Ovary (tissue), 9 donors: ENCODE results near the gene NTRK2. TPM values are rescaled to one million over a fixed set of nuclear protein-coding genes. Genes with fewer than 3 reads are reported as not detected.

ENCODE experiments used
- DNase-seq, 5 donors: peaks; one replicate each; pipeline ENCODE4 v3.0.0-alpha.2; 2019 to 2020
- H3K27ac ChIP-seq, 2 donors: fragments of 200-600 bp; one replicate each; pipeline versions ENCODE4 v1.5.1 to v1.8.0; 2019 to 2022
- H3K27me3 ChIP-seq: fragments of 200-600 bp; one replicate; pipeline ENCODE4 v1.8.0; 2022
- H3K36me3 ChIP-seq: fragments of 200-600 bp; sonication (generic); one replicate; pipeline ENCODE4 v1.5.1; 2019
- H3K4me1 ChIP-seq: one replicate; pipeline ENCODE4 v1.8.1; 2013; ENCODE audit warnings: mild to moderate bottlenecking, moderate library complexity; ENCODE audit not compliant: insufficient read depth
- H3K4me3 ChIP-seq: fragments of 200-600 bp; sonication (generic); one replicate; pipeline ENCODE4 v1.5.1; 2017
- H3K9me3 ChIP-seq, 2 donors: fragments of 200-600 bp in 1 of 2; sonication (generic) in 1 of 2; one replicate each; pipeline versions ENCODE4 v1.5.1 to v1.8.1; 2013 to 2019; ENCODE audit warnings: mild to moderate bottlenecking in 1 of 2, moderate library complexity in 1 of 2
- EP300 ChIP-seq: sonication (generic); formaldehyde crosslinking; IDR thresholded peaks from one replicate; pipeline ENCODE4 v1.6.1; 2017; ENCODE audit warnings: antibody characterized with exemption
- POLR2A ChIP-seq: fragments of 450-650 bp; IDR thresholded peaks from one replicate; pipeline ENCODE4 v1.6.1; 2017; ENCODE audit warnings: antibody characterized with exemption, mild to moderate bottlenecking, moderate library complexity
- WGBS, 3 donors: extraction: QIAGEN DNeasy Blood & Tissue Kit in 1 of 3; methylation state at CpG; one replicate each; pipeline versions ENCODE4 v1.1.5 to v1.1.7; 2013 to 2017; 5-methylcytosine and 5-hydroxymethylcytosine counted together
- intact Hi-C, 4 donors: fragments of 100-400 bp; cut with DNase I; formaldehyde crosslinking; loops; one replicate each; pipeline versions ENCODE4 v1.11.0 to v1.15.1; 2022 to 2023
- polyA plus RNA-seq, 2 donors: library from polyadenylated mRNA; stranded (reverse); fragments of 200-250 nt in 1 of 2; fragments of 350-450 nt in 1 of 2; fragmentation: Illumina TruSeq in 1 of 2; extraction: RNeasy Lipid Tissue Mini Kit (QIAGEN cat#74804) in 1 of 2; gene quantifications; one replicate each; pipeline ENCODE4 v1.2.3, GENCODE V29; 2013 to 2014
- total RNA-seq, 7 donors: library from RNA; depleted of rRNA in 2 of 7; stranded (reverse); fragments of >200 nt in 2 of 7; fragmentation: NEBNext Ultra II Directional in 3 of 7; extraction: Animal tissue kit (Norgen Biotek cat#: 25700) in 3 of 7; gene quantifications; one replicate each; pipeline versions ENCODE4 v1.1.0 to v1.2.4, GENCODE V29; 2016 to 2023
- TF ChIP-seq, protein P1 (sequence below), 3 donors: fragments of 450-650 bp in 2 of 3; fragments of 200-600 bp in 1 of 3; IDR thresholded peaks; one replicate each; pipeline versions ENCODE4 v1.5.1 to v1.8.0; 2016 to 2022; ENCODE audit warnings: antibody characterized with exemption in 3 of 3, mild to moderate bottlenecking in 1 of 3
- donor health status: DM: no; HTN: no; CAD: no; lungs with moderate emphysema.
- donor health status: DM: no; HTN: no; CAD: no.
- donor health status: Bipolar disorder and iron deficiency.
- donor health status: DM: yes; HTN: yes; CAD: no.
- donor health status: DM: no; HTN: no; CAD: no.
- donor health status: DM: yes; HTN: yes; CAD: no.

NTRK2 gene
- total and polyA plus RNA-seq, 9 donors: 6.4 to 31.1 (median 10.8) TPM

DNA sequence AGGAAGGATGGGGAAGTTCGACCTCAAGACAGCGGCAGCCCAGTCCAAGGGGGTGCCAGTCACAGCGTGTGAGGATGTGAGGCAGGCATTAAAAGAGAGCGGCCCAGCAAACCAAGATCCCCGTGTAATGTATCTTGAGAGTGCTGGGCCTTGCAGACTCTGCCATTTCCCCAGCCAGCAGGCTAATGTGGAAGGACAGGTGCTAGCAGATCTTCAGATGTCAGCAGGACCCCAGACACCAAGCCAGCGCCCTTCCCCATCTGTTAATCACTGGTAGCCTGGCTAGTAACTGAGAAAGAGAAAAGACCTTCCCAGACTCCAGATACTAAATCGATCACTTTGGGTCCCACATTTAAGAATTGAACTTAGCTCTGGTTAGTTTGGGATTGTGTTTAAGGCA is 62.2 kb downstream of the NTRK2 start:
- TF ChIP-seq POLR2A: no peak
- TF ChIP-seq, protein P1, sequence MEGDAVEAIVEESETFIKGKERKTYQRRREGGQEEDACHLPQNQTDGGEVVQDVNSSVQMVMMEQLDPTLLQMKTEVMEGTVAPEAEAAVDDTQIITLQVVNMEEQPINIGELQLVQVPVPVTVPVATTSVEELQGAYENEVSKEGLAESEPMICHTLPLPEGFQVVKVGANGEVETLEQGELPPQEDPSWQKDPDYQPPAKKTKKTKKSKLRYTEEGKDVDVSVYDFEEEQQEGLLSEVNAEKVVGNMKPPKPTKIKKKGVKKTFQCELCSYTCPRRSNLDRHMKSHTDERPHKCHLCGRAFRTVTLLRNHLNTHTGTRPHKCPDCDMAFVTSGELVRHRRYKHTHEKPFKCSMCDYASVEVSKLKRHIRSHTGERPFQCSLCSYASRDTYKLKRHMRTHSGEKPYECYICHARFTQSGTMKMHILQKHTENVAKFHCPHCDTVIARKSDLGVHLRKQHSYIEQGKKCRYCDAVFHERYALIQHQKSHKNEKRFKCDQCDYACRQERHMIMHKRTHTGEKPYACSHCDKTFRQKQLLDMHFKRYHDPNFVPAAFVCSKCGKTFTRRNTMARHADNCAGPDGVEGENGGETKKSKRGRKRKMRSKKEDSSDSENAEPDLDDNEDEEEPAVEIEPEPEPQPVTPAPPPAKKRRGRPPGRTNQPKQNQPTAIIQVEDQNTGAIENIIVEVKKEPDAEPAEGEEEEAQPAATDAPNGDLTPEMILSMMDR (IDR thresholded peaks at IDR 0.05): no peak
- no peak for TF ChIP-seq EP300
- Histone ChIP-seq H3K9me3 (no peaks in the 10 kb centered on the region), H3K27ac (no peak overlapping the region), H3K36me3 (no peaks in the 10 kb centered on the region), H3K4me1 (no peaks in the 10 kb centered on the region), H3K4me3 (no peak overlapping the region), H3K27me3 (no peaks in the 10 kb centered on the region)
- DNase-seq: no peak
- intact Hi-C loops: no loop called here
- WGBS, 3 donors: 87 to 92% (median 92%) methylated on average over 7 of the region's 7 CpGs

DNA sequence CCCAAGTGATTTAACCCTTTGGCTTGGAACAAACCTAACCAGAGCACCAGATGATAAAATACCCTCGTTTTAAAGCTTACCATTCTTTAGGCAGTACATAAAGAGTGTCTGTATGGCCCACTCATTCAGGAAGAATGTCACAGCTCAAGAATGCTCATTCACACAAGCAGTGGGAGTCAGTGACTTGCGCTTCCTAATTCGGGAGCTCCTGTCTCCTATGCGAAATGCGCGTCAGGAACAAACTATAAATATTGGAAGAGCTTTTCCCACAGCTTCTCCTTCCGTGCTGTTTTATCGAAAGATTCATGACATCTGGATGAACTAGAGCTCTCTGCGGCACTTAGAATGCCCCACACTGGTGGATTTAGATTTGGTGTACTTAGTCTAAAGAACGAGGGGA is 66.6 kb downstream of the NTRK2 start:
- H3K27ac ChIP-seq: no peak overlapping the region
- WGBS, 3 donors: 90 to 92% (median 91%) methylated on average over 10 of the region's 10 CpGs
- H3K27me3 ChIP-seq: no peaks in the 10 kb centered on the region
- intact Hi-C loops: loop anchor here in 1 of 4 donors (5.0 kb wide), 1 partner anchor 1566 kb away; no protein-coding TSS in a partner anchor
- no peaks in the 10 kb centered on the region for H3K9me3 ChIP-seq
- no peaks in the 10 kb centered on the region for H3K36me3 ChIP-seq
- H3K4me1 ChIP-seq: no peaks in the 10 kb centered on the region
- no peak for DNase-seq
- TF ChIP-seq, protein P1 (IDR thresholded peaks at IDR 0.05): no peak
- TF ChIP-seq EP300 (no peak), POLR2A (no peak)
- H3K4me3 ChIP-seq: no peak overlapping the region

DNA sequence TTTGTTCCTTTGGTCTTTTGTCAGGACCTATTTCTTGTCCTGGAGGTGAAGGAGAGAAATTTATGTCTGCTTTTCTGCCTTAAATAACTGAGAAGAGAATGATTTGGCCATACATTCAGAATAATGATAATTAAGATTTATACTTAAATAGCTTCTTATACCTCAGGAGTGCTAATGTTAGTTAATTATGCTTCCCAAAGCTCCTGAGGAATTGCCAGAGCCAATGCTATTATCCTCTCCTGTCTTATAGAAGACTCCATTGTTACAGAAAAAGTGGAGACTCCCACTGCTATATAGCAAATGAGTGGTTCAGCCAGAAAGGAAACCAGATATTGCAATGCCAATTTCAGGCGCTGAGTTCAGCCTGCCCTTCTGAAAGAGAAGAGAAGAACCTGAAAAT is 67.0 kb downstream of the NTRK2 start:
- Histone ChIP-seq H3K4me3 (no peak overlapping the region), H3K9me3 (no peaks in the 10 kb centered on the region), H3K27ac (no peak overlapping the region), H3K27me3 (no peaks in the 10 kb centered on the region), H3K4me1 (no peaks in the 10 kb centered on the region), H3K36me3 (no peaks in the 10 kb centered on the region)
- DNase-seq: no peak
- TF ChIP-seq EP300 (no peak), POLR2A (no peak)
- TF ChIP-seq, protein P1 (IDR thresholded peaks at IDR 0.05): no peak
- WGBS, 3 donors: 67 to 77% (median 68%) methylated on average over 1 of the region's 1 CpG
- intact Hi-C loops: loop anchor here in 1 of 4 donors (5.0 kb wide), 1 partner anchor 1566 kb away; no protein-coding TSS in a partner anchor

DNA sequence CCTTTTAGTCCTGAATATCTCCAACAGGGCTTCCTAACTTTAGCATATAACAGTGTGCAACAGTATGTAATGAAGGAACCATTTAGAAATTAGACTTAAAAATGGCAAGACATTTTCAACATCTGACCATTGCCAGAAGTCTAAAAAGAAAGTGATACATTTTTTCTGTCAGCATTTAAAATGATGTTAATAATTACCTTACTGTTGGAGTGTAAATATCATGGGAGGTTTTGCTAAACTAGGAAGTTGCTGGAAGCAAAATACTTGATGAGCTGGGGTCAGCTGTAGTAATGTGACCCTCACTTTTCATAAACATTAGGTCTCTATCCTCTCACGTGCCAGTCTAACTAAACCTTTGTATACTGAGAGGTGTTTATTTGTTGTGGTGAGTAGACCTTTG is 68.8 kb downstream of the NTRK2 start:
- intact Hi-C loops: loop anchor here in 1 of 4 donors (5.0 kb wide), 1 partner anchor 1564 kb away; no protein-coding TSS in a partner anchor
- WGBS, 3 donors: 61 to 69% (median 69%) methylated on average over 1 of the region's 1 CpG
- DNase-seq: no peak

More for the DNA sequence above, 68.8 kb downstream of the NTRK2 start:
- no peak overlapping the region for H3K4me3 ChIP-seq
- H3K27me3 ChIP-seq: no peaks in the 10 kb centered on the region
- H3K9me3 ChIP-seq: no peaks in the 10 kb centered on the region
- H3K27ac ChIP-seq: no peak overlapping the region
- TF ChIP-seq POLR2A (no peak), EP300 (no peak)
- TF ChIP-seq, protein P1 (IDR thresholded peaks at IDR 0.05): no peak
- H3K4me1 ChIP-seq: no peaks in the 10 kb centered on the region
- no peaks in the 10 kb centered on the region for H3K36me3 ChIP-seq
